Neural progenitor cell (in vitro differentiated cells): ENCODE data around the gene P2RY11. TPM values are rescaled to one million over a fixed set of nuclear protein-coding genes. Genes with fewer than 3 reads are reported as not detected.

Source experiments
- DNase-seq: peaks from one replicate; pipeline ENCODE4 v3.0.0-alpha.2; 2016; ENCODE audit warnings: low spot score
- H2AFZ ChIP-seq: fragments of 200-600 bp; sonication (generic); replicated peaks from 2 replicates; pipeline ENCODE4 v1.6.1; 2016; ENCODE audit warnings: antibody characterized with exemption
- H3F3A ChIP-seq: fragments of 200-600 bp; sonication (generic); 2 replicates; pipeline ENCODE4 v1.6.1; 2016; ENCODE audit warnings: antibody characterized with exemption, low read depth
- H3K27ac ChIP-seq: fragments of 200-600 bp; sonication (generic); 2 replicates; pipeline ENCODE4 v1.5.1; 2016; ENCODE audit warnings: mild to moderate bottlenecking
- H3K27me3 ChIP-seq: fragments of 200-600 bp; sonication (generic); 2 replicates; pipeline ENCODE4 v1.6.1; 2016; ENCODE audit warnings: mild to moderate bottlenecking, moderate library complexity
- H3K36me3 ChIP-seq: fragments of 200-600 bp; sonication (generic); 2 replicates; pipeline ENCODE4 v1.5.1; 2016
- H3K4me1 ChIP-seq: fragments of 200-600 bp; sonication (generic); 2 replicates; pipeline ENCODE4 v1.6.1; 2016; ENCODE audit warnings: mixed run types
- H3K4me2 ChIP-seq: fragments of 200-600 bp; sonication (generic); 2 replicates; pipeline ENCODE4 v1.6.1; 2016
- H3K4me3 ChIP-seq: fragments of 200-600 bp; sonication (generic); 2 replicates; pipeline ENCODE4 v1.5.1; 2016
- H3K79me2 ChIP-seq: fragments of 200-600 bp; sonication (generic); 2 replicates; pipeline ENCODE4 v1.6.1; 2016; ENCODE audit warnings: low read depth
- H3K9ac ChIP-seq: fragments of 200-600 bp; sonication (generic); 2 replicates; pipeline ENCODE4 v1.6.1; 2016
- H3K9me3 ChIP-seq: fragments of 200-600 bp; sonication (generic); 2 replicates; pipeline ENCODE4 v1.5.1; 2016; ENCODE audit warnings: low read depth
- H4K20me1 ChIP-seq: fragments of 200-600 bp; sonication (generic); 2 replicates; pipeline ENCODE4 v1.6.1; 2016; ENCODE audit warnings: low read depth
- H3K27ac Mint-ChIP-seq: 3 replicates; pipeline ENCODE4 v1.8.0; 2021; ENCODE audit warnings: mixed read lengths
- H3K27me3 Mint-ChIP-seq: 2 replicates; pipeline ENCODE4 v1.8.0; 2022; ENCODE audit warnings: low read depth, mild to moderate bottlenecking, inconsistent platforms, moderate library complexity, mixed read lengths; ENCODE audit not compliant: insufficient read depth
- H3K36me3 Mint-ChIP-seq: 3 replicates; pipeline ENCODE4 v1.8.0; 2021; ENCODE audit warnings: mixed read lengths
- H3K4me1 Mint-ChIP-seq: 3 replicates; pipeline ENCODE4 v1.8.0; 2021; ENCODE audit warnings: mixed read lengths
- H3K4me3 Mint-ChIP-seq: 3 replicates; pipeline ENCODE4 v1.8.0; 2021; ENCODE audit warnings: mild to moderate bottlenecking, moderate library complexity, mixed read lengths
- H3K9me3 Mint-ChIP-seq: 3 replicates; pipeline ENCODE4 v1.8.0; 2020; ENCODE audit warnings: mixed read lengths
- CTCF ChIP-seq: fragments of 200-600 bp; sonication (generic); IDR thresholded peaks from 2 replicates; pipeline ENCODE4 v1.5.1; 2017; ENCODE audit warnings: antibody characterized with exemption, mild to moderate bottlenecking
- EZH2 ChIP-seq: fragments of 200-600 bp; sonication (generic); IDR thresholded peaks from 2 replicates; pipeline ENCODE4 v1.6.1; 2017; ENCODE audit warnings: antibody characterized with exemption, mild to moderate bottlenecking, moderate library complexity
- EZH2phosphoT487 ChIP-seq: fragments of 200-600 bp; sonication (generic); IDR thresholded peaks from 2 replicates; pipeline ENCODE4 v1.6.1; 2017; ENCODE audit warnings: antibody characterized with exemption
- total RNA-seq: library from RNA; depleted of rRNA; stranded (reverse); fragments of >200 nt; gene quantifications from 2 replicates; pipeline ENCODE4 v1.2.3, GENCODE V29; 2015; ENCODE audit warnings: low replicate concordance

P2RY11 gene
- total RNA-seq, 1 donor from 2014 or later, result not detected

- no peaks in the 10 kb centered on the region for H3K36me3 ChIP-seq
- no peak overlapping the region for H2AFZ ChIP-seq
- TF ChIP-seq EZH2phosphoT487 (no peak), CTCF (no peak), EZH2 (no peak)
- no peaks in the 10 kb centered on the region for H3K4me1 ChIP-seq
- Mint-ChIP-seq H3K9me3 (no peaks in the 10 kb centered on the region), H3K27ac (no peak overlapping the region), H3K36me3 (peaks cover 10% of the 10 kb centered on the region), H3K27me3 (peaks cover 8% of the 10 kb centered on the region), H3K4me1 (peaks cover under 1% of the 10 kb centered on the region), H3K4me3 (no peak overlapping the region)
- no peak overlapping the region for H3K27ac ChIP-seq
- H3K4me3 ChIP-seq, result no peak overlapping the region
- peaks cover 35% of the 10 kb centered on the region for H3F3A ChIP-seq
- H3K9me3 ChIP-seq, result no peaks in the 10 kb centered on the region
- peaks cover 8% of the 10 kb centered on the region for H3K79me2 ChIP-seq
- DNase-seq, result no peak
- H3K9ac ChIP-seq, result no peak overlapping the region
- no peaks in the 10 kb centered on the region for H3K27me3 ChIP-seq
- H3K4me2 ChIP-seq, result no peak overlapping the region
- H4K20me1 ChIP-seq, result peaks cover 17% of the 10 kb centered on the region
These were observed 2.1 kb downstream of the P2RY11 start for GRCh38 chr19:10113592-10113963.

GRCh38 chr19:10113964-10114650, 2.6 kb downstream of the P2RY11 start:
- no peak overlapping the region for H3K27ac ChIP-seq
- H3K4me1 ChIP-seq, result no peaks in the 10 kb centered on the region
- H3K4me2 ChIP-seq, result no peak overlapping the region
- no peak for DNase-seq
- H3K79me2 ChIP-seq, result peaks cover 13% of the 10 kb centered on the region
- H4K20me1 ChIP-seq, result peaks cover 22% of the 10 kb centered on the region
- peaks cover 35% of the 10 kb centered on the region for H3F3A ChIP-seq
- H2AFZ ChIP-seq, result no peak overlapping the region
- Mint-ChIP-seq H3K27me3 (peaks cover 8% of the 10 kb centered on the region), H3K4me3 (no peak overlapping the region), H3K36me3 (peaks cover 10% of the 10 kb centered on the region), H3K27ac (no peak overlapping the region), H3K4me1 (peaks cover 4% of the 10 kb centered on the region), H3K9me3 (no peaks in the 10 kb centered on the region)
- H3K27me3 ChIP-seq, result no peaks in the 10 kb centered on the region
- H3K36me3 ChIP-seq, result no peaks in the 10 kb centered on the region
- no peak overlapping the region for H3K4me3 ChIP-seq
- TF ChIP-seq EZH2 (no peak), EZH2phosphoT487 (no peak), CTCF (no peak)
- H3K9ac ChIP-seq, result no peak overlapping the region
- no peaks in the 10 kb centered on the region for H3K9me3 ChIP-seq

GRCh38 chr19:10114651-10115391, 3.3 kb downstream of the P2RY11 start:
- no peak overlapping the region for H3K4me2 ChIP-seq
- no peaks in the 10 kb centered on the region for H3K4me1 ChIP-seq
- H4K20me1 ChIP-seq, result peaks cover 25% of the 10 kb centered on the region
- H2AFZ ChIP-seq, result no peak overlapping the region
- no peaks in the 10 kb centered on the region for H3K27me3 ChIP-seq
- H3K4me3 Mint-ChIP-seq, result peak overlapping the region; percentile 67
- H3K9ac ChIP-seq, result no peak overlapping the region
- peaks cover 8% of the 10 kb centered on the region for H3K27me3 Mint-ChIP-seq
- no peaks in the 10 kb centered on the region for H3K9me3 Mint-ChIP-seq
- DNase-seq, result no peak
- peaks cover 3% of the 10 kb centered on the region for H3K36me3 Mint-ChIP-seq
- TF ChIP-seq EZH2, result no peak
- TF ChIP-seq EZH2phosphoT487, result no peak
- no peak for TF ChIP-seq CTCF
- no peak overlapping the region for H3K27ac Mint-ChIP-seq
- no peak overlapping the region for H3K4me3 ChIP-seq
- peaks cover 35% of the 10 kb centered on the region for H3F3A ChIP-seq
- no peaks in the 10 kb centered on the region for H3K36me3 ChIP-seq
- no peak overlapping the region for H3K27ac ChIP-seq
- H3K4me1 Mint-ChIP-seq, result peaks cover 7% of the 10 kb centered on the region
- H3K9me3 ChIP-seq, result no peaks in the 10 kb centered on the region
- H3K79me2 ChIP-seq, result peaks cover 18% of the 10 kb centered on the region
